Central memory CD4-positive, alpha-beta T cell (primary cell): ENCODE data around the gene MACO1.

Source experiments
- DNase-seq: peaks from one replicate; pipeline ENCODE4 v3.0.0; 2022

Gene MACO1

DNA sequence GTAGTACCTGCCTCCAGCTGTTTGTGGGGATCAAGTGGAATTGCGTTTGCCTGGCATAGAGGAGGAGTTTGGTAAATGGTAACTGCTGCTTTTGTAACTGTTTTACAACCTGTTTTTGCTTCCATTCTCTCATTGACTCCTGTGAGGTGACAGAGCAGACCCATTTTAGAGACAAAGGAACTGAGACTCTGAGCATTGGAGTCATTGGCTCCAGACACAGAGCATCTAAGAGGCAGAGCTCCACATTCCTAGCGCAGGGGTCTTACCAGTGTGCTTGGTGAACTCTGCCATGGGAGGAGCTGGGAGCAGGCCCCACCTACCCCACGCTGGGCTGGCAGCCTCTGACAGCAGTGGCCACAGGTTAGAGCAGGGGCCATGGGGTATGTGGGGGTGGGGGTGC lies 115.1 kb downstream of the MACO1 start:
- no peak for DNase-seq

DNA sequence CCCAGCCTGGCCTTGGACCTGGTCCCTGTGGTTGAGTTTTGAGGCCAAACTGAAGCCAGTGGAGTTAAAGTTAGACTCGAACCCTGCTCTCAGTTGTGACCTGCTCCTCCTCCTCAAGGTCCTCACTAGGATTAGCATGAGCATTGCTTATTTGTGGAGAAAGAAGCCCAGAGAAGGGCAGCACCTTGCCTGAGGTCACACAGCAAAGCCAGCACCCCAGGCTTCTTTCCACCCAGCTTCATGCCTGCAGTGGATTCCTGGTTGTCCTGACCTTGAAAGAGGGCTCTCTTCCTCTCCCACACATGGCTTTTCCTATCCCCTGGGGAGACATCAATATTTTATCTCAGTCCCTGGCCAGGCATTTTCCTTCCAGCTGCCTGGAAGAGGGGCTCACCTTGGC lies 115.5 kb downstream of the MACO1 start:
- DNase-seq, result no peak

DNA sequence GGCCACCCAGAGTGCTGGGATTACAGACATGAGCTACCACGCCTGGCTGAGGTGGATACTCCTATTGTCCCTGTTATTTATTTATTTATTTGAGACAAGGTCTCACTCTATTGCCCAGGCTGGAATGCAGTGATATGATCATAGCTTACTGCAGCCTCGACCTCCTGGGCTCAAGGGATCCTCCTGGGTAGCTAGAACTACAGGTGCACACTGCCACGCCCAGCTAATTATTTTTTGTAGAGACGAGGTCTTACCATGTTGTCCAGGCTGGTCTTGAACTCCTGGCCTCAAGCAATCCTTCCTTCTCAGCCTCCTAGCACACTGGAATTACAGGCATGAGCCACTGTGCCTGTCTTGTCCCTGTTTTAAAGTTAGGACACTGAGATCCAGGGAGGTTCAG lies 117.9 kb downstream of the MACO1 start:
- DNase-seq, result no peak

DNA sequence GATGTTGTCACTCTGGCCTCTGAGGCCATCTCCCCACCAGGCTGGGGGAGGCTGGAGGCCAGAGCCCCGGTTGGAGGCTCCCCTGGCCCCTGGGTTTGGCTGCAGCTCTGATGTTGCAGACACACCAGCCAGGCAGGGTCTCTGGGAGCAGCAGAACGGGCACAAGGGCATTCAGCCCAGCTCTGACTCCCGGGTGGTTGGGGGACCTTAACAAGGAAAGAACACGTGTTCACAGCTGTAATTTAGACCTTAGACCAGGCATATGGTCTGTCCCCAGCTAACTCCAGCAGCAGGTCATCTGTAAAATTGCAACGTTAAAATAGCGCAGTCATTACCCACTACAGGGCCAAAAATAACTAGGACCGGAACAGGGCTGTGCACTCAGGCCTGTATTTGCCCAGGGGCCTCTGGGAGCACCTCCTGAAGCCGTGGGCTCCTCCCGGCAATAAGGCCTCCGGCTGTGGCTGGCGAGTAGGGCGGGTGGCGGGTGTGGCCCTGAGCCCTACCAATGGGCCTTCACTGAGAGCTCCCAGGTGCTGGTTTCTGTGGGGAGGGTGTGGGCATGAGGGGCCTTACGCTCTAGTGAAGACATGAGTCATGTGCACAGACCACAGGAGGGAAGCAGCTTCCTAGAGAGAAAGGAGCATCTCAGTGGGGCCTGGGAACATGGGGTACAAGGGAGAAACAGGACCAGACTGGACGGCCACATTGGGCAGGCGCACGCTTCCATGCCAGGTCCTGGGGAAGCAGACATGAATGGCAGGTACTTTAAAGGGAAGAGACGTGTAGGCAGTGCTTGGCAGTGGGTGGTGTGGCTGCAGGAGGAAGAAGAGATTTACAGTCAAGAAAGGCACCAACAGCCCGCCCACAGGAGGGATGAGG lies 118.8 kb downstream of the MACO1 start:
- DNase-seq, result peak; percentile 78
